ENCODE measurements around the gene METRN.

The METRN gene

DNA sequence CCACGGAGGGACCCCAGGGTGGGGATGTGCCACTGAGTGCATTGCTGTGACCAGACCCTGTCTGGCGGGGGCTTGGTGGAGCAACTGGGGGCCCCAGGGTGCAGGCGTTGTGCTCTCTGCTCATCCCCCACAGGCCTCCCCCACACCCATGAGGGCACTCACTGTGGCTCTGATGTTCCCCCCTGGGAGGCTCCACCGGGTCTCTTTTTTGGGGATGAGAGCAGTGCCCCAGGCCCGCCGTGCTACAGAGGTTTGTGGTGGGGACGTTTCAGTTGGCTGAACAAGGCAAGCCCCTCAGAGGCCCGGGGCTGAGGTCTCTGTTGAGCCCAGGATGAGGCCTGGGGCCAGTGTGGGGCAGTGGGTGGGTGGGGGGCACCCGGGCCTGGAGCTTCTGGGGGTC lies 8.8 kb downstream of the METRN start:
- no peak for DNase-seq (ENCODE audit: low spot score)

DNA sequence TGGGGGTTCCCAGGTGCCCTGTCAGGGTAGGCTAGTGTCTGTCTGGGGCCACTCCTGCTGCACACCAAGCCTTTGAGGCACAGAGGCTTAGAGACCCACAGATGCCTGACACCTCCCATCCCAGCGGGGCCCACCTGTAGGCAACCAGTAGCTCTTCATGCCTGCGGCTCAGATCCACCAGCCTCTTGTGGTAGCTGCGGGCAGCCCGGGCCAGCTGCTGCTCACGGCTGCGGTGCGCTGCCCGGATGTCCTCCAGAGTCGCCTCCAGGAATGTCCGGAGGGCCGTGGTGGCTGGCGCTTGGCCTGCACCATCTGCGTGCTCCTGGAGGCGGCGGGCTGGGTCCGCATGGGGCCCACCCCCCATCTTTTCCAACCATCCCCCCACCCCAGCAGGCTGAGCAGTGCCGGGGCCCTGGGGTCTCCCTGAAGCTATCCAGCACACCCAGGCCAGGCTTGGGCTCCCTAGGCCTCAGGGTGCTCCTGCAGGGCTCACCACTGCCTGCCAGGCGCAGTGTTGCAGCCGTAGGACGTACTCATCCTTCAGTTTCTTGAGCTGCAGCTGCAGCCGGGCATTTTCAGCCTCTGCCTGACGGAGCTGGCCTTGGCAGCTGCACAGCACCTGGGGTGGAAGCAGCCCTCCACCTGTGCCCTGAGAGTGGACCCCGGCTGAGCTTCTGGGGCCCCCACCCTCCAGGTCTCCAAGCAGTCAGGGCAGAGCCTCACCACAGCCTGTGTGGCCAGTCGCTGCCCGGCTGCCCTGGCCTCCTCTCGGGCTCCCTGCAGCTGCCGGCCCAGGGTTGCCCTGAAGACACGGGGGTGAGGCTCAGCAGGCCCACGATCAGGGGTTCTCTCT lies 9.5 kb downstream of the METRN start:
- no peak for DNase-seq (ENCODE audit: low spot score)

DNA sequence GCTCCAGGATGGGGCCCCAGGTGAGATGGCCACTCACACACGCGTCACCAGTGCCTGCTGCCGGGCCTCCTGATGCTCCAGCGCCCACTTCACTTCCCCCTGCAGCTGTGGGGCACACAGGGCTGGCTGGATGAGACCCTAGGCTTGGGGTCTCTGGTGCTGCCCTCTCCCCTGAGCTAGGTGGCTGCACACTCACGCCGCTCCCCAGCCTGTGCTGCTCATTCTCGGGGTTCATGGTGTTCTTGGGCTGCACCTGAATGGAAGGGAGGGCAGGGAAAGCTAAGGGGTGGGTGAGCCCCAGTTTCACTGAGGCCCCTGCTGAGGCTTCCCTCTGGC lies 10.1 kb downstream of the METRN start:
- no peak for DNase-seq (ENCODE audit: low spot score)

DNA sequence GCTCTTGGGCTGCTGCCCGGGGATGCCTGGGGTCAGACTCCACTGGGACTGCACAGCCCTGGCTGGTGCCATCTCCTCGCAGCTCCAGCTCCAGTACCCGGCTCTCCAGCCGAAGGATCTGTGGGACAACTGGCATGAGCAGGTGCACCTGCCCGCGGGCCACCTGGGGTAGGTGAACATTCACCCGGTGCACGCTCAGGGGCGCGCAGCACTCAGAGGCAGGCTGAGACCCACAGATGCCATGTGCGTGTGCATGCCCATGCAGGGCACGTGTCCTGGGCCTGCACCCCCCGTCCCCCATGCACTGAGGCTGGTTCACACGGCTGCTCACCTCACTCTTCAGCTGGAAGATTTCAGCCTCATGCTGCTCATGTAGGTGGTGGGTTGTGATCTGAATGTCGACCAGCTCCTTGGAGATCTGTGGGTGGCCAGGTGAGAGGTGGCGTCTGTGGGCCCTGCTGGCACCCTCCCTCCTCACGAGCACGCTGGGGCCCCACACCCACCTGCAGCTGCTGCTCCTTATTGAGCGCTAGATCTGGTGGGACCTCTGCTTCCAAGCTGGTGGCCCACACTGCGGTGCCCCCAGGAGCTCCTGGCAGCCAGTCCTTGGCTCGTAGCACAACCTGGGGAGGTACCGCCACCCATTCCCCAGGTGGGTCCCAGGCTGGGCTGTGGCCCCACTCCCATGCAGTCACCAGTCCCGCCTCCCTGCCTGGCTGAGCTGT lies 10.7 kb downstream of the METRN start:
- no peak for DNase-seq (ENCODE audit: low spot score)

DNA sequence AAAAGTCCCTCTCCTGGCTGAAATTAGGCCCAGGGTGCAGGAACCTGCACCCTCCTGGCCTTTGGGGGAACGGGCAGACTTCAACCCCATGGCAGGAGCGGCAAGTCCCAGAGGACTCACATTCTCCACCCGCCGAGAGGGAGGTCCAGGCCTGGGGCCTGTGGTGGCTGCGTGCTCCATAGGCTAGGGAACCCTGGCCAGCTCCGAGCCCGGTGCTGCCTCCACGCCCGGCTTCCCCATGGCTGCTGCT lies 11.2 kb downstream of the METRN start:
- no peak for DNase-seq (ENCODE audit: low spot score)

DNA sequence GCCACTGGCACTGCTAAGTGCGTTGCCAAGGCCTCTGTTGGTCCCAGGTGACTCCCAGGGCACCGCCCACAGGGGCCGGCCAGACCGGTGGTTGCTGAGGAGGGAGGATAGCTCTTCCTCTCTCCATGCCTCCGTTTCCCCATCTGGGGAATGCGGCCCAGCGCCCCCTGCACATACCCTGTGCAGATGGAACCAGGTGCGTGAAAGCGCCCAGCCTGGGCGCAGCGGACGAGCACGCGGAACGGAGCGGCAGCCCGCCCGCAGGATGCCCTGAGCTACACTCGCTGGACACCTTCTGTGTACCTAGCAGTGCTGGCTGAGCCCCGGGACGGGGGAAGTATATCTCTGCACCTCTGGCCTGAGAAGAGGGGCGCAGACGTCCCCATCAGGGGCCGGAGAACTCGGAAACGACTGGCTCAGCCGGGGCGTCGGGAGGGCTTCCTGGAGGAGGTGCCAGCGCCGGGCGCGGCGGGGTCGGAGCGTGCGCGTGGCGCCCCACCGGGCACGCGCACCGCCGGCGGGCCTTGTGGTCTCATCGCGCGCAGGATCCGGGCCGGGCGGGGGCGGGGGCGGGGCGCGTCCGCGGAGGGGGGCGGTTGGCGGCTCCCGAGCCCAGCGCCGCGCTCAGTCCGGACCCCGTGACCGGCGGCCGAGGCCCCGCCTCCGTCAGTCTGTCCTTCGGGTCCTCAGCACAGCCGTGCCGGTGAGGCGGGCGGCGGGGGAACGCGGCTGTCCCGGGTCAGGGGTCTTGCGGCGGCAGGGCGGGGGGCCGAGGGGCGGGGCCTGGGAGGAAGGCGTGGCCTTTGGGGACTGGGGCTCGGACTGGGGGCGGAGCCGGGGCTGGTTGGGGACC lies 11.7 kb downstream of the METRN start, which contains the start of the genes CCDC78 and HAGHL:
Gene CCDC78, minus strand, starts transcription at position 6 of the 853 bp plus-strand sequence. CDS start 76 bp downstream, outside the sequence.
Gene HAGHL, plus strand, starts transcription at position 669 of the 853 bp plus-strand sequence. CDS start 404 bp downstream, outside the sequence.
- peak; percentile 78 for DNase-seq (ENCODE audit: low spot score)

DNA sequence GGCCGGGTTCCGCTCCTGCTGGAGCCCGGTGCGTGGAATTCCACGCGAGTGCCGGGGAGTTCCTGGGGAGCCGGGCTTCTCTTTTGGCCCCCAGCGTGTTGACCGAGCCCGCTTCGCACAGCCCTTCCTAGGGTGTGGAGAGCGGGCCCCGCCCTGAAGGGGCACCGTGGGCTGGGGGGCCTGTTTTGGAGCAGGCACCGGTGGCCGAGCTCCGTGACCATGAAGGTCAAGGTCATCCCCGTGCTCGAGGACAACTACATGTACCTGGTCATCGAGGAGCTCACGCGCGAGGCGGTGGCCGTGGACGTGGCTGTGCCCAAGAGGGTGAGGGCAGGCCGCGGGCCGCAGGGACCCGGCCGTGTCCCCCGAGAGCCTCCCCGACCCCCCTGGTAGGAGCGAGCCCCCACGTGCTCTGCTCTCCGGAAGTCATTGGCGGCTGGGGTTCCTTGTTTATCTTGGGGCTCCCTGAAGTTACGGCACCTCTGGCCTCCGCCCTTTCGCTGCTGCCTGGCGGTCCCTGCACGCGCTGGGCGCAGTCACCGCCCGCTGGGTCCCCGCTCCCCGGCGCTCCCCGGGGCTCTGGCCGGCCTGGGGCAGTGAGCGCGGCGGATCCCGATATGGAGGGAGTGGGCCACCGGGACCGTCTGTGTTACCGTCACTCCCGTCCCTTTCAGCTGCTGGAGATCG lies 12.5 kb downstream of the METRN start:
- DNase-seq (ENCODE audit: low spot score) = peak; percentile 52

DNA sequence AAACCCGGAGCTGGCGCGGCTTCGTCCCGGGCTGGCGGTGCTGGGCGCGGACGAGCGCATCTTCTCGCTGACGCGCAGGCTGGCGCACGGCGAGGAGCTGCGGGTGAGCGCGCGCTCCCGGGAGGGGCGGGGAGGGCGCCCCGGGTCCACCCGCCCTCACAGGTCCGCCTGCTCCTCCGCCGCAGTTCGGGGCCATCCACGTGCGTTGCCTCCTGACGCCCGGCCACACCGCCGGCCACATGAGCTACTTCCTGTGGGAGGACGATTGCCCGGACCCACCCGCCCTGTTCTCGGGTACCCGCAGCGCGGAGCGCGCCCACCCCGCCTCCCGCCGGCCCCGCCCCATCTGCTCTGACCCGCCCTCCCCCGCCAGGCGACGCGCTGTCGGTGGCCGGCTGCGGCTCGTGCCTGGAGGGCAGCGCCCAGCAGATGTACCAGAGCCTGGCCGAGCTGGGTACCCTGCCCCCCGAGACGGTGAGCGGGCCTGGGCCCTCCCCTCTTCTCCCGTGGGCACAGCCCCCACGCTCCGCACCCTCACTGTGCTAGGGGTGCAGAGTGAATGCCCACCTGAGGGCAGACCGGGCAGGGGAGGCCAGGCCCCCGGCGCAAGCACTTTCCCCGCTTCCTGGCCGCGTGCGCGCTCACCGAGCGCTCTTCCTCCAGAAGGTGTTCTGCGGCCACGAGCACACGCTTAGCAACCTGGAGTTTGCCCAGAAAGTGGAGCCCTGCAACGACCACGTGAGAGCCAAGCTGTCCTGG lies 13.4 kb downstream of the METRN start:
- DNase-seq (ENCODE audit: low spot score) = peak; percentile 74

DNA sequence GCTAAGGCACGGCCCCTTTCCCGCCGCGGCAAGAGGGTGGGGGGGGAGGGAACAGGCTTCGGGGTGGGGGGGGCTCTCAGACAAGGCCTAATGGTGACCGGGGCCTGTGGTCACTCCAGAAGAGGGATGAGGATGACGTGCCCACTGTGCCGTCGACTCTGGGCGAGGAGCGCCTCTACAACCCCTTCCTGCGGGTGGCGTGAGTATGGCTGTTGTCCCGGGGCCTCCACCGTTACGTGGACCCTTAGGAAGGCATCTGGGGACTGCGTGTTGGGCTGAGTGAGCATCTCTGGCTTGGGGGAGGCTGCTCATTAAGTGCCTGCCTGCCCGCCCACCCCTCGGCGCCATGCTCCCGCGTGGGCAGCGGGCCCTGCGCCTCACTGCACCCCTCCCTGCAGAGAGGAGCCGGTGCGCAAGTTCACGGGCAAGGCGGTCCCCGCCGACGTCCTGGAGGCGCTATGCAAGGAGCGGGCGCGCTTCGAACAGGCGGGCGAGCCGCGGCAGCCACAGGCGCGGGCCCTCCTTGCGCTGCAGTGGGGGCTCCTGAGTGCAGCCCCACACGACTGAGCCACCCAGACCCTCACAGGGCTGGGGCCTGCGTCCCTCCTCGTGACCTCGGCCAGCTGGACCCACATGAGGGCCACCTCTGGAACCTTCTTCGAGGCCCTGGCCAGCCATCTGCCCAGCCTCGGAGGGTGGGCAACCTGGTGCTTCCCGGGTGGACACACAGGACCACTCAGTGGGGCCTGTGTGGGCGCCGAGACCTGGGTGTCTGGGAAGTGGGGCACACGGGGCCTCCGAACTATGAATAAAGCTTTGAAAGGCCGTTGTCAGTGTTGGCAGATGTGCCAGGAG lies 14.2 kb downstream of the METRN start:
- DNase-seq (ENCODE audit: low spot score) = no peak

DNA sequence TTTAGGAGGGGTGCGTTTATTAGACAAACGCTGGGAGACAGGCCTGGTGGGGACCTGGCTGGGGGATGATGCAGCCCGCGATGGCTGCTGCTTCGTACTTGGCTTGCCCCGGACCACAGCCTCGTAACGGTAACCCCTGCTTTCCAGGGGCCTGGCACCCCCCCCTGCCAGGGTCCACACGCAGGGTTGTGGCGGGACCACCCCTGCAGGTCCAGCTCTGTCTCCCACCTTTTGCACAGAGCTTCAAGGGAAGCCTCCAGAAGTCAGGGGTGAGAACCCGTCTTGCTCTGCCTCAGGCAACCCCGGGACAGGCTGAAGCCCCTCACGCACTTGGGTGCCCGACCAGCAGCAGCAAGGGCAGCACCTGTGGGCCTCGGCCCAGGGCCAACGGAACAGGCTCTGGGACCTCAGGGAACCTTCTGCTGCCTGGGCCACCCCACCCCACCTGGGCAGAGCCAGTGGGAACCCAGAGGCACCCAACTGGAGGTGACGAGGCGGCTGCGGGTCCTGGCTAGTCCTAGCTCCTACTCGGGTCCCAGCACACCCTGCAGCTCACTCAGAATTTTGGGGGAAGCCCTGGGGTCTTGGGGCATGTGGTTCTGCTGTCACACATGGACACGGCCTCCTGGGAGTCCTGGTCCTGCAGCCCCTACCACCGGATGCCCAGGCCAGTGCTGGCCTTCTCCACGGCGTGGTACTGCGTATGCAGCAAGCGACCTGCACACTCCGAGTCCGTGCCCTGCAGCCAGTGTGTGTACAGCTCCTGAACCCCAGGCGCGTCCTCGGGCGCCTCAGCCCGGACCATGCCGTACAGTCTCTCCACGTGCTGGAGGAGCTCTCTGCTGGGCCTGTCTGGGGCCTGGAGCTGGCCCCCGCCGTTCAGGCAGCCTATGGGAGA lies 15.1 kb downstream of the METRN start:
- no peak for DNase-seq (ENCODE audit: low spot score)

DNA sequence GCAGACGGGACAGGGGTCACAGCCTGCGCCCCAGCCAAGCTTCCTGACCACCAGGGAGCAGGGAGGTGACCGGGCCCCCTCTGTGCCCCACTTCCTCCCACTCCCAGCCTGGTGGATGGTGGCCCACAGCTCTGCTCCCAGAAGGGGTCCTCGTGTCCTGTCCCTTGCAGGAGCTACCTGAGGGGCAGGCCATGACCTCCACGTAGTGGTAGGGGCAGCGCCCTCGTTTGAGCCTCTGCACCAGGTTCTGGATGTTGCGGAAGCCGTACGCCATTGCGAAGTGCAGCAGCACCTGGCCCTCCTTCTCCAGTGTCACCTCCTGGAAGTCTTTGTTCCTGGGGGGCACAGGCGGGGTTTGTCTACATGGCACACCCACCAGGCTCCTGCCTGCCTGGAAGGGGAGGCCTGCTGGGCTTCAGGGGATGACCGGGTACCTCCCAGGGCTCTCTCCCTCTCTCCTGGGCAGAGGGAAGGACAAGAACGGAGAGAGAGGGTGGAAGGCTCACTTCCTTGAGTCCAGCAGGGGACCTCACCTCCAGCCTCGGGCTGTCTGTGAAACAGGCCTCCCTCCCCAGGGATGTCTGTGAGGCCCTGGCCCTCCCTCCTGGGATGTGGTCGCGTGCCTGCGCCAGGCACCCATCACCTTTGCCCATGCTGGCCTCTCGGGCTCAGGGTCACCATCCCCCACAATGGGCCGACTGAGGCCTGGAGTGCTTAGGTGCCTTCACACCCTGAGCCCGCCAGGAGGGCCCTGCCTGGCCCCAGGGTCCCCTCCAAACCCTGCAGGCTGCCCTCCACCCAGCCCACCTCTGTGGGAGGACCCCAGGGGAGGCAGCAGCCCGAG lies 16.0 kb downstream of the METRN start:
- DNase-seq (ENCODE audit: low spot score) = no peak

DNA sequence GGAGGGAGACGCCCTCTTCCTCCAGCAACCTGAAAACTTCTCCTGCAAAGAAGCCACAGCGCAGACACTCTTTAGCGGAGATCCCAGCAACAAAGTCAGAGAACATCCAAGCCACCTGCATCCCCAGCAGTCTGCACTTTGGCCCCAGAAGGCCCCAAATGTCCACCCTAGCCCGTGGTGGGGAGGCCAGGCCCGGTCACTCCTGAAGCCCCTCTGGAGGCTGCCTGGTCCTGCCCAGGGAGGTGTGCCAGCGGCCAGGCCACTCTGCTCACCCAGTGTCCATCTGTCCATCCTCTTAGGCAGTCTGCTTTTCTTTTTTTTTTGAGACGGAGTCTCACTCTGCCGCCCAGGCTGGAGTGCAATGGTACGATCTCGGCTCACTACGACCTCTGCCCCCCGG lies 17.4 kb downstream of the METRN start:
- no peak for DNase-seq (ENCODE audit: low spot score)

DNA sequence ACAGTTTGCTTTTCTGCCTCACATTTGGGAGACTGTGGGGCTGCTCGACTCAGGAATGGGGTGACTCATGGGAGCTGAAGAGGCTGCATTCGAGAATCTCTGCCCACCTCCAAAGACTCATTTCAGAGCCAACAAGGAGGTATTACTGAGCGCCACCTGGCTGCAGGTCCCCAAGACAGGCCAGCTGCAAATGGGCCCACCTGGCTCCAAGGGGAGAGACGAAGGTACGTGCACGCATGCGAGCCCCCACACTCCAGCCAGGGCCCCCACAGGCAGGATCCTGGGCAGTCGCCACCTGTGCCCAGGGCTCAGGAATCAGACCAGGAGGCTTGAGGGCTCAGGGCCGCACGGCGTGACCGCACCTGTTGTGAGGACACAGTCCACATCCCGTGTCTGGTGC lies 18.0 kb downstream of the METRN start:
- DNase-seq (ENCODE audit: low spot score) = no peak

DNA sequence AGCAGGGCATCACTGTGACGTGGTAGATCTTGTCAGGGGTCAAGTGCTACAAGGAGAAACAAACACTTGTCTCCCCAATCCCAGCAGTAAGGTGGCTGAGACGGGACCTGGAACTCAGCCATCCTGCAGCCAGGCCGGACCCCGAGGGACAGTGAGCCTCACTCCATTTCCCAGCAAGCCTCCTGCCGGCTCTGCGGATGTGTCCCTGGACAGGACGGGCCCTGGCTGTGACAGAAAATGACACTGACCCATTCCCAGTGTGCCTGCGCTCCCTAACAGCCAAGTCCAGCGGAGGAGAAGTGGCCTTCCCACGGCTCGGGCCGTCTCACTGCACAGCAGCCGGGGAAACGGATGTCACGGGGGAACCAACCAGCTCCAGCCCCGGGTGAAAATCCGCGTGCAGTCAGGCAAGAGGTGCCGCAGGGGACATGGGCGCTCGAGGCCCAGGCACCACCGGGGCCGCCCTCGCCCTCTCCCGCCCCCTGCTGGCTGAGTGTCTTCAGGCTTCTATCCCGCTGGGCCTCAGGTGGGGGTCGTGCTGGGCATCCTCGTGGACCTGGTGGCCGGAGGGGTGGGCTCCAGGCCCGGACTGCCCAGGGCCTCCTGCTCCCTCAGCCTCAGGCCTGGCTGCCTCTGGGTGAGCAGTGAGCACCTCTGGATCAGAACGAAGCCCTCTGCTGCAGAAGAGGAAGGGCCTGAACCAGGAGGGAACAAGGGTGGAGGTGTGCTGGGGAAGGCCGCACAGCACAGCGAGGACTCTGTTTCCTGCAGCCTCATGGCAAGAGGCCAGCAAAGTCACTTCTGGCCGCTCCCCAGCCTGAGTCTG lies 18.7 kb downstream of the METRN start:
- no peak for DNase-seq (ENCODE audit: low spot score)

DNA sequence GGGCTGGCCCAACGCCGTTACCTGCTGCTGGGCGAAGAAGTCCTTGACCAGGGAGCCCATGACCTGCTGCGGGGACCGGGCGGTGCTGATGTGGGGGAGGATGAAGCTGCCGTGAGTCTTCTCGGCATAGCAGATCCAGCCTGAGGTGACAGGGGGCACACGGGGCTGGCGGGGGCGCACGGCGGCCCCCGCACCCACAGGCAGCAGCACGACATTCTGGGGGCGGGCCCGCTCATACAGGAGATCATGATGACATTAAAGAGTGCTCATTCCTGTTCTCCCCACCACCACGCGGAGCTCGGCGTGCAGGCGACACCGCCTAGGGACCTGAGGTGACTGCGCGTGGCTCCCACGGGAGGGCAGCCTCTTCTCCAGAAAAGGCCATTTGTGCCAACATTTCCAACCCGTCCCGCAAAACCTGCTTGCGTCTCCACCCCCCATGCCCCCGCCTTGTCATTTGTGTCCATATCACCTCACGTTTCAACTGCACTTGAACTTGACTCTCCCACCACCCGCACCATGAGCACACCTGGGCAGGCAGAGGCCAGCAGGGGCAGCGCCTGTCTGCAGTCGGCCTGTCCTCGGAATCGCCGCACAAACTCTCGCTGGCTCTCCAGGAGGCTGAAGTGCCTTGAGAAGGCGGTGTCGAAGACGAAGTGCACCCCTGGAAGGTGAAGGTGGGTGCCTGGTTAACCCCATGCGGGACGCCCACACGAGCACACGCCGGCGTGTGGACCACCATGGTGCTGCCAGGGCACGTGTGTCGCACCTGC lies 19.5 kb downstream of the METRN start:
- DNase-seq (ENCODE audit: low spot score) = no peak

DNA sequence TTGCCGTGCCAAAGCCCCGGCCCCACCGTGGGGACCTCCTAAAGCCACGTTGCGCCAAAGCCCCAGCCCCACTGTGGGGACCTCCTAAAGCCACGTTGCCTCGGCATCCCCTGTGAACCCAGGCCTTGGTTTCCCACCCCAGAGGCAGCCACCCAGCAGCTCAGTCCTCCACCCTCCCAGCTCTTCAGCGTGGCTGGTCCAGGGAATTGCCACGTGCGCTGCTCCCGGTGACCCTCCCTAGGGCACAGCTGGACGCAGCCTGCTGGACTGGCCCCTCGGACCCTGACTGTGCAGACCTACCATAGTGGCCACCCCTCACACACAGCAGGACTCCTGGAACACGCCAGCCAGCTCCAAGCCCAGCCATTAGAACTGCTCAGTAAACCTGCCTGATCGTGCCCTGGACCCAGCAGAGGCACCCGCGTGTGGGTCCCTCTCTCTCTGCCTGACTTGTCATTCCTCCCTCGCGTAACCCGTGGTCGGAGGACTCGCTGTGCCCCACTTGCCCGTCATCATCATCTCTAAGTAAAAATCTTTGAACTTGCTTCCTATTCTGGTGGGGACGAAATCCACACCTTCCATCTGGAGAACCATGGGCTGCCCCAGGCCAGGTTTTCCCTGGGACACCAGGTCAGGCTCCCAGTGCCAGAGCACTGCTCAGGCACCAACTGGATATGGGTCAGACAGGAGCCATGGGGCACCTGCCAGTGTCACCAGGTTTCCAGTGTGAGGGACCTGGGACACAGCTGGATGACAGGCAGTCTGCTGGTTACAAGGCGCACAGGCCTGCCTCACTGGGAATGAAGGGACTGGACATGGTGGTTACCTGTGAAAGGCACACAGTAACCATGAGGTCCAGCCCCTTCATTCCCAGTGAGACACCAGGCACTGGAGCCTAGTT lies 20.3 kb downstream of the METRN start:
- DNase-seq (ENCODE audit: low spot score) = no peak
